Cardiac fibroblast (primary cell): Measurements from ENCODE around the gene DCTN5.

Experiments used
- DNase-seq, 2 donors: peaks; one replicate each; pipeline versions ENCODE4 v3.0.0 to v3.0.0-alpha.2; 2010; ENCODE audit warnings: low read depth in 2 of 2
- H3K4me3 ChIP-seq, 2 donors: replicated peaks in 1 of 2; 1 replicate in 1 of 2; 2 replicates in 1 of 2; pipeline ENCODE4 v1.5.1; 2011; ENCODE audit warnings: low read depth in 2 of 2, low read length in 2 of 2, mild to moderate bottlenecking in 2 of 2, moderate library complexity in 1 of 2
- CTCF ChIP-seq: IDR thresholded peaks from one replicate; pipeline ENCODE4 v1.5.1; 2011; ENCODE audit warnings: low read depth, mild to moderate bottlenecking, low read length, inconsistent platforms

DCTN5 gene

GRCh38 chr16:23640931-23641765 is at the start of gene DCTN5, which contains the start of gene PALB2:
DCTN5 (plus strand) TSS chr16:23641466; CDS start chr16:23641543, 77 bp downstream.
PALB2 (minus strand) TSS chr16:23641310; CDS start chr16:23641157, 153 bp downstream.
- peak; percentile 94 for DNase-seq
- TF ChIP-seq CTCF = no peak
- H3K4me3 ChIP-seq = peak within 1 kb of the TSS; percentile 98 to 100

GRCh38 chr16:23594186-23594585 is 47.1 kb upstream of the DCTN5 start:
- no peak for DNase-seq
- H3K4me3 ChIP-seq = no peak overlapping the region
- TF ChIP-seq CTCF = no peak

GRCh38 chr16:23595246-23595950 is 45.9 kb upstream of the DCTN5 start:
- TF ChIP-seq CTCF = no peak
- H3K4me3 ChIP-seq = peak overlapping the region; percentile 87 to 98
- DNase-seq = peak in 1 of 2 donors; percentile 5

GRCh38 chr16:23595951-23596720 is 45.1 kb upstream of the DCTN5 start, which contains the start of gene NDUFAB1:
NDUFAB1 (minus strand) TSS chr16:23596316; CDS start chr16:23596290, 26 bp downstream.
- H3K4me3 ChIP-seq = peak within 1 kb of the TSS; percentile 87 to 98
- DNase-seq = peak; percentile 85 to 89
- TF ChIP-seq CTCF = peak; percentile 58

GRCh38 chr16:23597003-23597756 is 44.1 kb upstream of the DCTN5 start:
- TF ChIP-seq CTCF = peak; percentile 1
- no peak overlapping the region for H3K4me3 ChIP-seq
- DNase-seq = peak in 1 of 2 donors; percentile 4

GRCh38 chr16:23607726-23608125 is 33.5 kb upstream of the DCTN5 start:
- DNase-seq = peak; percentile 20 to 52
- no peak overlapping the region for H3K4me3 ChIP-seq
- TF ChIP-seq CTCF = no peak
